Neutrophil (primary cell): ENCODE measurements around the gene PRDM5.

Source experiments
- H3K27ac ChIP-seq: fragments of 200-600 bp; sonication (generic); 2 replicates; pipeline ENCODE4 v1.5.1; 2016; ENCODE audit warnings: mild to moderate bottlenecking, moderate library complexity
- H3K27me3 ChIP-seq: fragments of 200-600 bp; sonication (generic); 2 replicates; pipeline ENCODE4 v1.6.0; 2016; ENCODE audit warnings: mild to moderate bottlenecking
- H3K36me3 ChIP-seq: fragments of 200-600 bp; sonication (generic); 2 replicates; pipeline ENCODE4 v1.5.1; 2017
- H3K4me1 ChIP-seq, 2 experiments: fragments of 200-600 bp in 1 of 2; sonication (generic) in 1 of 2; 1 replicate in 1 of 2; 2 replicates in 1 of 2; pipeline versions ENCODE4 v1.5.1 to v1.6.1; 2013 to 2016; ENCODE audit warnings: low read depth in 1 of 2, low read length in 1 of 2, mild to moderate bottlenecking in 1 of 2, moderate library complexity in 1 of 2; ENCODE audit not compliant: control insufficient read depth in 1 of 2, insufficient read depth in 1 of 2
- H3K4me3 ChIP-seq, 2 experiments: fragments of 200-600 bp in 1 of 2; sonication (generic) in 1 of 2; 1 replicate in 1 of 2; 2 replicates in 1 of 2; pipeline ENCODE4 v1.5.1; 2013 to 2016; ENCODE audit warnings: low read depth in 1 of 2, low read length in 1 of 2, mild to moderate bottlenecking in 1 of 2, moderate library complexity in 1 of 2
- H3K9me3 ChIP-seq: fragments of 200-600 bp; sonication (generic); 2 replicates; pipeline ENCODE4 v1.5.1; 2016
- CTCF ChIP-seq: fragments of 200-600 bp; sonication (generic); IDR thresholded peaks from 2 replicates; pipeline ENCODE4 v1.5.1; 2016; ENCODE audit warnings: antibody characterized with exemption

The PRDM5 gene

GRCh38 chr4:120730777-120731320 is 191.7 kb downstream of the PRDM5 start:
- Histone ChIP-seq H3K4me3 (no peak overlapping the region), H3K9me3 (no peaks in the 10 kb centered on the region), H3K27me3 (no peaks in the 10 kb centered on the region), H3K27ac (no peak overlapping the region), H3K36me3 (peaks cover 8% of the 10 kb centered on the region), H3K4me1 (no peaks in the 10 kb centered on the region)
- no peak for TF ChIP-seq CTCF

GRCh38 chr4:120728892-120729675 is 193.4 kb downstream of the PRDM5 start:
- H3K27me3 ChIP-seq, result no peaks in the 10 kb centered on the region
- TF ChIP-seq CTCF, result no peak
- peaks cover 8% of the 10 kb centered on the region for H3K36me3 ChIP-seq
- no peaks in the 10 kb centered on the region for H3K4me1 ChIP-seq
- H3K27ac ChIP-seq, result no peak overlapping the region
- no peaks in the 10 kb centered on the region for H3K9me3 ChIP-seq
- no peak overlapping the region for H3K4me3 ChIP-seq

GRCh38 chr4:120725639-120726580 is 196.6 kb downstream of the PRDM5 start:
- no peaks in the 10 kb centered on the region for H3K9me3 ChIP-seq
- no peak overlapping the region for H3K27ac ChIP-seq
- H3K27me3 ChIP-seq, result no peaks in the 10 kb centered on the region
- TF ChIP-seq CTCF, result no peak
- H3K36me3 ChIP-seq, result peaks cover 8% of the 10 kb centered on the region
- no peaks in the 10 kb centered on the region for H3K4me1 ChIP-seq
- no peak overlapping the region for H3K4me3 ChIP-seq

- Histone ChIP-seq H3K27ac (no peak overlapping the region), H3K4me3 (no peak overlapping the region), H3K27me3 (no peaks in the 10 kb centered on the region), H3K4me1 (no peaks in the 10 kb centered on the region), H3K9me3 (no peaks in the 10 kb centered on the region), H3K36me3 (peaks cover 8% of the 10 kb centered on the region)
- TF ChIP-seq CTCF, result no peak
Observed at GRCh38 chr4:120724656-120725055, 197.9 kb downstream of the PRDM5 start.

GRCh38 chr4:120723986-120724385 is 198.5 kb downstream of the PRDM5 start:
- Histone ChIP-seq H3K9me3 (no peaks in the 10 kb centered on the region), H3K4me1 (no peaks in the 10 kb centered on the region), H3K27ac (no peak overlapping the region), H3K36me3 (peaks cover 8% of the 10 kb centered on the region), H3K4me3 (no peak overlapping the region), H3K27me3 (no peaks in the 10 kb centered on the region)
- no peak for TF ChIP-seq CTCF
